GM12875 (cell line): ENCODE data around the gene BMP8A.
"Not testable (repeated sequence)": the region's sequence is repeated elsewhere in the genome, so short reads cannot be mapped to it uniquely, and the experiment has no call there.

ENCODE experiments used
- H3K4me3 ChIP-seq: one replicate; pipeline ENCODE4 v1.5.1; 2011; ENCODE audit warnings: low read depth, low read length, control low read depth
- TF ChIP-seq, protein P1 (sequence below): IDR thresholded peaks from 2 replicates; pipeline ENCODE4 v1.5.1; 2011; ENCODE audit warnings: low read depth, mild to moderate bottlenecking, control low read depth, inconsistent platforms, low read length, moderate library complexity, borderline replicate concordance; ENCODE audit not compliant: insufficient read depth

Gene BMP8A, protein sequence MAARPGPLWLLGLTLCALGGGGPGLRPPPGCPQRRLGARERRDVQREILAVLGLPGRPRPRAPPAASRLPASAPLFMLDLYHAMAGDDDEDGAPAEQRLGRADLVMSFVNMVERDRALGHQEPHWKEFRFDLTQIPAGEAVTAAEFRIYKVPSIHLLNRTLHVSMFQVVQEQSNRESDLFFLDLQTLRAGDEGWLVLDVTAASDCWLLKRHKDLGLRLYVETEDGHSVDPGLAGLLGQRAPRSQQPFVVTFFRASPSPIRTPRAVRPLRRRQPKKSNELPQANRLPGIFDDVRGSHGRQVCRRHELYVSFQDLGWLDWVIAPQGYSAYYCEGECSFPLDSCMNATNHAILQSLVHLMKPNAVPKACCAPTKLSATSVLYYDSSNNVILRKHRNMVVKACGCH

DNA sequence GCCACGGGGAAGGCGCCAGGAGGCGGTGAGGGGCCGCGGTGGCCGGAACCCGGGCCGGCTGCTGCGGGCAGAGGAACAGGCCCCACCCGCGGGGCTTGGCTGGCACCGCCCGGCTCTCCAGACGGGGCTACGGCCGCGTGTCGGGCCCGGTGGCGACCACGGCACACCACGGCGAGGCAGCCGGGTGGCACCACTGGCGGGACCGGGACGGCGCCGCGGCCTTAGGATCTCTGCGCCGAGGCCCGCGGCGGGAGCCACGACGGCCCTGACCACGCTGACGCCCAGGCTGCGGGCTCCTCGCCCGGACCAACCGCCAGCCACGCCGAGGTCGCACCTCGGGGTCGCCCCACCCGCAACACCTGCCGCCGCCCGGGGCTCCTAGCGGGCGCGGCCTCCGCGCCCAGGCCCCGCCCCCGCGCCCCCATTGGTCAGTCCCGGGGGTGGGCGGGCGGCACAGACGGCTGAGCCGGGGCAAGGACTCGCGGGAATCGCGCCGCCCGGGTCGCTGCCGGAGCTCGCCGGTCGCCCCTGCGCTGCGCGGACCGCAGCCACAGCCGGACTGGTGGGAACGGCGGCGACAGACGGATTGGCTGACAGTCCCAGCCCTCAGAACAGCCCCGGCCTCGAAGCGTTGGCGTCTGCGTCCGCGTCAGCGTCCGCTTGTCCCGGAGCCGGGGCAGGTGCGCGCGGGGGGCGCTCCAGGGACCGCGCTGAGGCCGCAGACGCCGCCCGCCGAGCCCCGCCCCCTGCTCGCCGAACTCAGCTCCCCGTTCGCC, at the start of gene BMP8A:
TSS of gene BMP8A (plus strand) at position 491 of the 776 bp plus-strand sequence. CDS start 356 bp downstream, outside the sequence.
- H3K4me3 ChIP-seq = peak within 1 kb of the TSS; percentile 56

DNA sequence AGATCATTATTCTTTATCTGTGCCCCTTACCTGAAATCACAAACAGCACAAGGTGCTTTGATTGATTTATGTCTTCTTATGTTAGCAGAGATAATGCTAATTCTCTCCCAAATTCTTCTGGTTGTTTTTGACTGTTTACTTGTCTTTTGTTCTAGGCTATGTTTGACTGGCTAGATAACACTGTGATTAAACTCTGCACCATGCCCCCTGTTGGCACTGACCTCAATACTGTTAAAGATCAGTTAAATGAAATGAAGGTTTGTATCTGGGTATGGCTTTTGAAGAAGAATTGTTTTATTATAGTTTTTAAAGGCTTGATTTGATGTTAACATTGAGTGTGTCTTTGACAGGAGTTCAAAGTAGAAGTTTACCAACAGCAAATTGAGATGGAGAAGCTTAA, 49.6 kb upstream of the BMP8A start:
- TF ChIP-seq, protein P1, sequence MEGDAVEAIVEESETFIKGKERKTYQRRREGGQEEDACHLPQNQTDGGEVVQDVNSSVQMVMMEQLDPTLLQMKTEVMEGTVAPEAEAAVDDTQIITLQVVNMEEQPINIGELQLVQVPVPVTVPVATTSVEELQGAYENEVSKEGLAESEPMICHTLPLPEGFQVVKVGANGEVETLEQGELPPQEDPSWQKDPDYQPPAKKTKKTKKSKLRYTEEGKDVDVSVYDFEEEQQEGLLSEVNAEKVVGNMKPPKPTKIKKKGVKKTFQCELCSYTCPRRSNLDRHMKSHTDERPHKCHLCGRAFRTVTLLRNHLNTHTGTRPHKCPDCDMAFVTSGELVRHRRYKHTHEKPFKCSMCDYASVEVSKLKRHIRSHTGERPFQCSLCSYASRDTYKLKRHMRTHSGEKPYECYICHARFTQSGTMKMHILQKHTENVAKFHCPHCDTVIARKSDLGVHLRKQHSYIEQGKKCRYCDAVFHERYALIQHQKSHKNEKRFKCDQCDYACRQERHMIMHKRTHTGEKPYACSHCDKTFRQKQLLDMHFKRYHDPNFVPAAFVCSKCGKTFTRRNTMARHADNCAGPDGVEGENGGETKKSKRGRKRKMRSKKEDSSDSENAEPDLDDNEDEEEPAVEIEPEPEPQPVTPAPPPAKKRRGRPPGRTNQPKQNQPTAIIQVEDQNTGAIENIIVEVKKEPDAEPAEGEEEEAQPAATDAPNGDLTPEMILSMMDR = no peak
- no peak overlapping the region for H3K4me3 ChIP-seq

More for the DNA sequence above, at the start of gene BMP8A:
- TF ChIP-seq, protein P1 = no peak; the same call in 1 of the 2 replicates

DNA sequence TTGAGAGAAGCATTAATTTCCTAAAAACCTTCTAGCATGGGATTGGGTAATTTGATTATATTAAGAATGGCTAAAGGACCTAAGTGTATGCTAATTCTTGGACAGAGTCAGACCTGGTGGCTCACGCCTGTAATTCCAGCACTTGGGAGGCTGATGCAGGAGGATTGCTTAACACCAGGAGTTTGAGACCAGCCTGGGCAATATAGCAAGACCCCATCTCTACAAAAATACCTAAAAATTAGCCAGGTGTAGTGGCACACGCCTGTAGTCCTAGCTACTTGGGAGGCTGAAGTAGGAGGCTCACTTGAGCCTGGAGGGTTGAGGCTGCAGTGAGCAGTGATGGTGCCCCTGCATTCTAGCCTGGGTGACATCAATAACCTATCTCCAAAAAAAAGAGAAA, 45.9 kb upstream of the BMP8A start:
- no peak overlapping the region for H3K4me3 ChIP-seq
- TF ChIP-seq, protein P1 = no peak

DNA sequence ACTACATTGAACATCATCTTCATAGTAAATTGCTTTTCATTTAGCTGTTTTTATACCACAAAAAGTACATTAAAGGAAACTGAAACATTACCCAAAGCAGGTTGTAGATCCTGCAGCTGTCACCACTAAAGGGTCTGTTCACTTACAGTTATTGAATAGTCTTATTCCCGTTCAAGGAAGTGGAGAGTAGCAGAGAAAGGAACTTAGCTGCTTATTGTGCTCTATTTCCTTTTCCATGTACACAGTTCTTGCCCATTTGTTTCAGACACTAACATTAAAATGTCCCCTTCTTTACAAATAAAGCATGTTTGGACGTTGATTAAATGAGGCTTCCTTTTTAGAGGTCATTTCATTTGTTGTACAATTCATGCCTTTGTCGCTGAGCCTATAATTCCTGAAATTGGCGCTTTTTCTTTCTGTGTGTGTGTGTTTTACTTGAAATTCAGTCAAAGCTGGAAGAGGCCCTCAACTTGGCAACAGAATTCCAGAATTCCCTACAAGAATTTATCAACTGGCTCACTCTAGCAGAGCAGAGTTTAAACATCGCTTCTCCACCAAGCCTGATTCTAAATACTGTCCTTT, 44.4 kb upstream of the BMP8A start:
- no peak overlapping the region for H3K4me3 ChIP-seq
- TF ChIP-seq, protein P1 = no peak

DNA sequence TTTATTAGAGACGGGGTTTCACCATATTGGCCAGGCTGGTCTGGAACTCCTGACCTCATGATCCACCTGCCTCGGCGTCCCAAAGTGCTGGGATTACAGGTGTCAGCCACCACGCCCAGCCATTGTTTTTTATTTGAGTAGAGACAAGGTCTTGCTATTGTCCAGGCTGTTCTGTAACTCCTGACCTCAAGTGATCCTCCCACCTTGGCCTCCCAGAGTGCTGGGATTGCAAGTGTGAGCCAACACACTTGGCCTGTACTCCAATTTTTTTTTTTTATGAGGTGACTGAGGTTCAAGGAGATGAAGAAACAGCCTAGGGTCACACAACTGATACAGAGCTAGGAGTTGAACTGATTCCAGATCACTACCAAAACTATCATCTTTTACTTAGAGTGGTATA, 41.4 kb upstream of the BMP8A start:
- H3K4me3 ChIP-seq = not testable (repeated sequence)

DNA sequence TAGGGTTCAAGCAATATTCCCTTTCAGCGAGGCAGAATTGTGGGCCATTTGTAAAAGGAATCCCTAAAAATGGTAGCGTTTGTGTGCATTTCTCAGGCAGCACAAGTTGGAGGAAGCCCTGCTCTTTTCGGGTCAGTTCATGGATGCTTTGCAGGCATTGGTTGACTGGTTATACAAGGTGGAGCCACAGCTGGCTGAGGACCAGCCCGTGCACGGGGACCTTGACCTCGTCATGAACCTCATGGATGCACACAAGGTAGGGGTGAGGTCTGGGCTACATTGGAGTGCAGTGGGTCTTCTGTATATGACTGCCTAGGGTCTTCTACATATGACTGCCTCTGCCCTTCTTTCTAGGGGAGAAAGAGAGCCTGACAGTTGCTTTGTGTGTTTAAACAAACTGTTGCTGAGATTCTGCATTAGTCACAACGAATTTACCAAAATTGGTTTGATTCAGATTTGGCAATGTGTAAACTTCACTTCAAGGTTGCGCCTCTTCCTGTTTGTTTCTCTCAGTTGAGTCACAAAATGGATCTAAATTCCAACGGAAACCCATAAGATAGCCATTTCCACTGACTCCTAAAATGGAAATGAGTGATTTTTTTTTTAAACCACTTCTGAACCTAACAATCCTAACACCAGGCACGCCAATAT, 40.4 kb upstream of the BMP8A start:
- TF ChIP-seq, protein P1 = no peak
- H3K4me3 ChIP-seq = no peak overlapping the region

DNA sequence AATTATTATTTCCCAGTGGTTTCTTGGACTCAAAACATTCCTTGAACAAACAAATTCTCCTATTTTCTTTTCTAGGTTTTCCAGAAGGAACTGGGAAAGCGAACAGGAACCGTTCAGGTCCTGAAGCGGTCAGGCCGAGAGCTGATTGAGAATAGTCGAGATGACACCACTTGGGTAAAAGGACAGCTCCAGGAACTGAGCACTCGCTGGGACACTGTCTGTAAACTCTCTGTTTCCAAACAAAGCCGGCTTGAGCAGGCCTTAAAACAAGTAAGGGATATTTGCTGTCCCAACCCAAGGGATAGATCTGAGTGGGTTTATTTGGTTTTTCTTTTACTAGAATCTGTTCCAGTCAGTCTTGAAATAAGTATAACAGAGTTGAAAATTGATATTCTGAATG, 39.4 kb upstream of the BMP8A start:
- H3K4me3 ChIP-seq = no peak overlapping the region
- TF ChIP-seq, protein P1 = no peak
